Natural killer cell (primary cell): Measurements from ENCODE around the gene SEBOX. TPM values are rescaled to one million over a fixed set of nuclear protein-coding genes. Genes with fewer than 3 reads are reported as not detected.
A peak's percentile ranks its signal among the peaks of the same experiment; 100 is the strongest.

ENCODE experiments used
- ATAC-seq, 3 donors: fragments of 150-1000 bp in 2 of 3; fragments of 200-7000 bp in 1 of 3; cut with Tn5 transposase; 1 replicate in 1 of 3; 2 replicates in 2 of 3; pipeline ENCODE4 v1.10.0; 2021; ENCODE audit warnings: mild to moderate bottlenecking in 2 of 3, moderate library complexity in 2 of 3
- DNase-seq, 2 donors: peaks; one replicate each; pipeline versions ENCODE4 v3.0.0 to v3.0.0-alpha.2; 2013 to 2021; ENCODE audit warnings: mixed read lengths in 1 of 2
- H3K27ac ChIP-seq: one replicate; pipeline ENCODE4 v1.5.1; 2013; ENCODE audit warnings: mild to moderate bottlenecking, low read length
- H3K27me3 ChIP-seq: one replicate; pipeline ENCODE4 v1.6.1; 2013; ENCODE audit warnings: low read length; ENCODE audit not compliant: control insufficient read depth, insufficient read depth
- H3K36me3 ChIP-seq: one replicate; pipeline ENCODE4 v1.6.1; 2013; ENCODE audit warnings: low read length; ENCODE audit not compliant: control insufficient read depth, insufficient read depth
- H3K4me1 ChIP-seq: one replicate; pipeline ENCODE4 v1.6.1; 2013; ENCODE audit warnings: low read length; ENCODE audit not compliant: control insufficient read depth, insufficient read depth
- H3K4me3 ChIP-seq: one replicate; pipeline ENCODE4 v1.5.1; 2013; ENCODE audit warnings: low read length
- H3K9me3 ChIP-seq: one replicate; pipeline ENCODE4 v1.6.1; 2013; ENCODE audit warnings: low read length; ENCODE audit not compliant: control insufficient read depth, insufficient read depth
- H3K27ac Mint-ChIP-seq, 2 donors: one replicate each; pipeline ENCODE4 v1.8.0; 2022; ENCODE audit warnings: mild to moderate bottlenecking in 2 of 2, mixed read lengths in 2 of 2, moderate library complexity in 1 of 2
- H3K27me3 Mint-ChIP-seq, 2 donors: one replicate each; pipeline ENCODE4 v1.8.0; 2022; ENCODE audit warnings: low read depth in 2 of 2, mixed read lengths in 2 of 2
- H3K36me3 Mint-ChIP-seq: one replicate; pipeline ENCODE4 v1.8.0; 2022; ENCODE audit warnings: mixed read lengths
- H3K4me1 Mint-ChIP-seq, 2 donors: one replicate each; pipeline ENCODE4 v1.8.0; 2022; ENCODE audit warnings: mixed read lengths in 2 of 2
- H3K4me3 Mint-ChIP-seq: one replicate; pipeline ENCODE4 v1.8.0; 2022; ENCODE audit warnings: mild to moderate bottlenecking, moderate library complexity, mixed read lengths
- H3K9me3 Mint-ChIP-seq, 2 donors: one replicate each; pipeline ENCODE4 v1.8.0; 2022; ENCODE audit warnings: mixed read lengths in 2 of 2
- CTCF ChIP-seq: fragments of 200-600 bp; IDR thresholded peaks from one replicate; pipeline ENCODE4 v1.8.0; 2022; ENCODE audit warnings: antibody characterized with exemption
- WGBS: methylation state at CpG from one replicate; pipeline ENCODE4 v1.1.7; 2013; ENCODE audit warnings: missing lambda C conversion rate; ENCODE audit not compliant: insufficient coverage; 5-methylcytosine and 5-hydroxymethylcytosine counted together
- intact Hi-C: fragments of 100-400 bp; cut with micrococcal nuclease; formaldehyde crosslinking; loops from one replicate; pipeline ENCODE4 v1.14.2; 2022
- total RNA-seq, 4 donors: library from RNA; stranded (reverse); fragments of 120-200 nt in 1 of 4; gene quantifications; one replicate each; pipeline versions ENCODE4 v1.2.3 to v1.2.4, GENCODE V29; 2013 to 2022

SEBOX gene
- total RNA-seq, 3 donors from 2014 or later (not counting 1 experiment from before 2014, with no cell fraction given), result not detected

GRCh38 chr17:28315846-28316705 is 48.9 kb downstream of the SEBOX start:
- intact Hi-C loops, result no loop called here
- H3K27ac ChIP-seq, result no peak overlapping the region
- H3K27me3 Mint-ChIP-seq, result peaks cover 0 to 3% of the 10 kb centered on the region in 2 donors
- H3K4me1 ChIP-seq, result peaks cover 18% of the 10 kb centered on the region
- no peaks in the 10 kb centered on the region for H3K36me3 ChIP-seq
- DNase-seq (no peak), ATAC-seq (no peak)
- H3K36me3 Mint-ChIP-seq, result no peaks in the 10 kb centered on the region
- no peaks in the 10 kb centered on the region for H3K9me3 ChIP-seq
- H3K27me3 ChIP-seq, result no peaks in the 10 kb centered on the region
- H3K4me1 Mint-ChIP-seq, result peaks cover 25 to 28% of the 10 kb centered on the region in 2 donors
- TF ChIP-seq CTCF, result no peak
- H3K9me3 Mint-ChIP-seq, result no peaks in the 10 kb centered on the region
- no peak overlapping the region for H3K27ac Mint-ChIP-seq
- no peak overlapping the region for H3K4me3 ChIP-seq
- H3K4me3 Mint-ChIP-seq, result peak overlapping the region; percentile 21
- WGBS, result 94% methylated on average over 2 of the region's 4 CpGs

- Mint-ChIP-seq H3K4me1 (peaks cover 10 to 13% of the 10 kb centered on the region in 2 donors), H3K9me3 (no peaks in the 10 kb centered on the region), H3K27ac (no peak overlapping the region), H3K4me3 (no peak overlapping the region), H3K36me3 (no peaks in the 10 kb centered on the region), H3K27me3 (peaks cover 3 to 7% of the 10 kb centered on the region in 2 donors)
- WGBS, result 83% methylated on average over 2 of the region's 2 CpGs
- Histone ChIP-seq H3K4me1 (peaks cover 11% of the 10 kb centered on the region), H3K4me3 (no peak overlapping the region), H3K9me3 (no peaks in the 10 kb centered on the region), H3K27me3 (peaks cover 2% of the 10 kb centered on the region), H3K36me3 (no peaks in the 10 kb centered on the region), H3K27ac (no peak overlapping the region)
- ATAC-seq (no peak), DNase-seq (no peak)
- intact Hi-C loops, result no loop called here
- TF ChIP-seq CTCF, result no peak
Observed at GRCh38 chr17:28313841-28314240, 51.2 kb downstream of the SEBOX start.

Other genes starting within 250 kb of the SEBOX start
- gene TMEM97, start 46.0 kb downstream of the SEBOX start, total RNA-seq, result 1 to 10 TPM; 4.6 to 8.8 (median 7.5) TPM
- 100 to 1,000 TPM in 1 of 3 donors, 10 to 100 TPM in 2; 50.0 to 109 (median 68.6) TPM for gene IFT20, start 29.7 kb downstream of the SEBOX start, total RNA-seq
- gene TNFAIP1, start 29.4 kb downstream of the SEBOX start, total RNA-seq, result 10 to 100 TPM; 10.5 to 15.7 (median 14.6) TPM
- 10 to 100 TPM; 30.8 to 37.0 (median 33.7) TPM for gene POLDIP2, start 7.7 kb downstream of the SEBOX start, total RNA-seq
- gene VTN, start 5.1 kb upstream of the SEBOX start, total RNA-seq, result not detected
- gene SARM1, start 6.5 kb upstream of the SEBOX start, total RNA-seq, result 10 to 100 TPM; 25.7 to 33.0 (median 26.2) TPM
- gene SLC46A1, start 41.0 kb upstream of the SEBOX start, total RNA-seq, result under 1 TPM; 0.54 to 0.84 (median 0.55) TPM
- not detected for gene SLC13A2, start 108.4 kb upstream of the SEBOX start, total RNA-seq
- gene FOXN1, start 141.1 kb upstream of the SEBOX start, total RNA-seq, result not detected
- gene UNC119, start 187.4 kb upstream of the SEBOX start, total RNA-seq, result 100 to 1,000 TPM in 1 of 3 donors, 10 to 100 TPM in 2; 79.1 to 106 (median 79.3) TPM
- gene PIGS, start 206.3 kb upstream of the SEBOX start, total RNA-seq, result 10 to 100 TPM; 88.3 to 95.3 (median 92.3) TPM
- gene ALDOC, start 211.7 kb upstream of the SEBOX start, total RNA-seq, result 10 to 100 TPM; 18.2 to 25.4 (median 23.0) TPM
- 10 to 100 TPM; 18.0 to 19.6 (median 19.3) TPM for gene SPAG5, start 233.8 kb upstream of the SEBOX start, total RNA-seq
- gene RSKR, start 249.0 kb upstream of the SEBOX start, total RNA-seq, result 10 to 100 TPM in 2 of 3 donors, 1 to 10 TPM in 1; 10.0 to 14.6 (median 14.0) TPM